Measurements from ENCODE around the gene OVOL1.

Gene OVOL1

GRCh38 chr11:65792456-65792855 lies 5.6 kb downstream of the OVOL1 start:
- no peaks in the 10 kb centered on the region for H3K9me3 ChIP-seq (ENCODE audit: severe bottlenecking)
- no peak for DNase-seq
- H3K27ac ChIP-seq = no peak overlapping the region
- no peaks in the 10 kb centered on the region for H3K36me3 ChIP-seq
- no peak overlapping the region for H3K4me3 ChIP-seq (ENCODE audit: low read depth, low read length)
- no peaks in the 10 kb centered on the region for H3K27me3 ChIP-seq (ENCODE audit: insufficient read depth, low read depth, severe bottlenecking)
- no peak for TF ChIP-seq CTCF (IDR thresholded peaks at IDR 0.05; ENCODE audit: low read depth, low read length)

- no peak for TF ChIP-seq CTCF (IDR thresholded peaks at IDR 0.05; ENCODE audit: low read depth, low read length)
- DNase-seq = no peak
- H3K4me3 ChIP-seq (ENCODE audit: low read depth, low read length) = no peak overlapping the region
- no peak overlapping the region for H3K27ac ChIP-seq
- H3K9me3 ChIP-seq (ENCODE audit: severe bottlenecking) = no peaks in the 10 kb centered on the region
- H3K36me3 ChIP-seq = no peaks in the 10 kb centered on the region
- H3K27me3 ChIP-seq (ENCODE audit: insufficient read depth, low read depth, severe bottlenecking) = no peaks in the 10 kb centered on the region
Measured at GRCh38 chr11:65793144-65793581, 6.3 kb downstream of the OVOL1 start.

GRCh38 chr11:65793625-65794400 lies 7.0 kb downstream of the OVOL1 start:
- Histone ChIP-seq H3K36me3 (no peaks in the 10 kb centered on the region), H3K27me3 (ENCODE audit: insufficient read depth, low read depth, severe bottlenecking) (no peaks in the 10 kb centered on the region), H3K4me3 (ENCODE audit: low read depth, low read length) (no peak overlapping the region), H3K9me3 (ENCODE audit: severe bottlenecking) (no peaks in the 10 kb centered on the region), H3K27ac (no peak overlapping the region)
- DNase-seq = no peak
- no peak for TF ChIP-seq CTCF (IDR thresholded peaks at IDR 0.05; ENCODE audit: low read depth, low read length)

GRCh38 chr11:65794570-65795510 lies 8.0 kb downstream of the OVOL1 start:
- no peak for TF ChIP-seq CTCF (IDR thresholded peaks at IDR 0.05; ENCODE audit: low read depth, low read length)
- no peaks in the 10 kb centered on the region for H3K36me3 ChIP-seq
- H3K4me3 ChIP-seq (ENCODE audit: low read depth, low read length) = no peak overlapping the region
- no peaks in the 10 kb centered on the region for H3K9me3 ChIP-seq (ENCODE audit: severe bottlenecking)
- no peak for DNase-seq
- H3K27ac ChIP-seq = no peak overlapping the region
- no peaks in the 10 kb centered on the region for H3K27me3 ChIP-seq (ENCODE audit: insufficient read depth, low read depth, severe bottlenecking)

- H3K4me3 ChIP-seq (ENCODE audit: low read depth, low read length) = no peak overlapping the region
Measured at GRCh38 chr11:65796726-65797601, 10.1 kb downstream of the OVOL1 start.

More at GRCh38 chr11:65796726-65797601, 10.1 kb downstream of the OVOL1 start:
- H3K36me3 ChIP-seq = no peaks in the 10 kb centered on the region
- TF ChIP-seq CTCF (IDR thresholded peaks at IDR 0.05; ENCODE audit: low read depth, low read length) = no peak
- no peaks in the 10 kb centered on the region for H3K27me3 ChIP-seq (ENCODE audit: insufficient read depth, low read depth, severe bottlenecking)
- DNase-seq = no peak
- H3K9me3 ChIP-seq (ENCODE audit: severe bottlenecking) = no peaks in the 10 kb centered on the region
- no peak overlapping the region for H3K27ac ChIP-seq

Data from WERI-Rb-1 (cell line).